NCI-H226 (cell line): ENCODE data around the gene ANO10.
"Not testable (repeated sequence)": the region's sequence is repeated elsewhere in the genome, so short reads cannot be mapped to it uniquely, and the experiment has no call there.

ENCODE experiments used
- DNase-seq: peaks from one replicate; pipeline ENCODE4 v3.0.0-alpha.2; 2015

ANO10 gene

DNA sequence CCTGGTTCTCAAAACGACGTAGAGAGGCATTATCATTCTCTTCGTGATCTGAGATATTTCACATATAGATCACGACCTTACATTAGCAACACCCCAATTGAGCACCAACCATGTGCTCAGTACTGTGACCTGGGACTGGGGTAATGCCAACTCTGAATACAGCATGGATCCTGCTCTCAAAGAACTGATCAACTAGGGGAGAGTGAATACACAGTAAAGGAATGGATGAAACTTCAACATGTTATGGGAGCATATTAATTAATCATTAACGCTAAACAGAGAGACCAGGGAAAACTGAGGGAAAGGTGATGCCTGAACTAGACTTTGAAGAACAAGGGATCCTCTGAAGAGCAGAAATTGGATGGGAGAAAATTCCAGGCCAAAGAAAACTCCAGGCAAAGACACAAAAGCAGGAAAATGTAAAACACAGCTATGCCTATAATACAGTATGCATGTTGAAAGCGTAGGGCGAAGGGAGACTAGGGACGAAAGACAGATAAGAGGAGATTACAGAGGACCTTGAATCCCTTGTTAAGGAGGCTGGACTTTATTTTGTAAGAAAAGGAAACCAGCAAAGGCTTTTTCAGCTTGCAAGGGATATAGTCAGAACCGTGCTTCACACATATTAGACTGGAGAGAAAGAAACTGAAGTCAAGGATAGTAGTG is 105.7 kb downstream of the ANO10 start:
- no peak for DNase-seq

DNA sequence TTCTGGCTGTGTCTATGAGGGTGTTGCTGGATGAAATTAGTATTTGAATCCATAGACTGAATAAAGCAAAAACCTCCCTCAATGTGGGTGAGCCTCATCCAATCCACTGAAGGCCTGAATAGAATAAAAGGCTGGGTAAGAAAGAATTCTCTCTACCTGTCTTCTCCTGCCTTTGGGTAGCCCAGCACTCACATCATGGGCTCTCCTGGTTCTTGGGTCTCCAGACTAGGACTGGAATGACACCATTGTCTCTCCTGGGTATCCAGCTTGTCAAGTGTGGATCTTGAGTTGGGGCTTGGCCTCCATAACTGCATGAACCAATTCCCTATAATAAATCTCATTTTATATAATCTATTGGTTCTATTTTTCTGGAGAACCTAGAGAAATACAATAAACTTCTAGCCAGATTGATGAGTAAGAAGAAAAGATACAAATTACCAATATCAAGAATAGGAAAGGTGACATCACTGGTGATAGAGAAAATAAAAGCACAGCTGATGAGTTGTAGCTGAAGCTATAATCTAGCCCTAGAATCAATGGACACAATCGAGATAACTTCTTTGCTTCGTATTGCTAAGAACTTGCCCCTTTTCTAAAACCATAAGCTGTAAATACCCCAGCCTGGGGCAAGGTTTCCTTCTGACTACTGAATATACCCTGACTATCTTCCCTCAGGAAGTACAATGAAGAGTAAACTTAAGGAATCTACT is 106.4 kb downstream of the ANO10 start:
- no peak for DNase-seq

DNA sequence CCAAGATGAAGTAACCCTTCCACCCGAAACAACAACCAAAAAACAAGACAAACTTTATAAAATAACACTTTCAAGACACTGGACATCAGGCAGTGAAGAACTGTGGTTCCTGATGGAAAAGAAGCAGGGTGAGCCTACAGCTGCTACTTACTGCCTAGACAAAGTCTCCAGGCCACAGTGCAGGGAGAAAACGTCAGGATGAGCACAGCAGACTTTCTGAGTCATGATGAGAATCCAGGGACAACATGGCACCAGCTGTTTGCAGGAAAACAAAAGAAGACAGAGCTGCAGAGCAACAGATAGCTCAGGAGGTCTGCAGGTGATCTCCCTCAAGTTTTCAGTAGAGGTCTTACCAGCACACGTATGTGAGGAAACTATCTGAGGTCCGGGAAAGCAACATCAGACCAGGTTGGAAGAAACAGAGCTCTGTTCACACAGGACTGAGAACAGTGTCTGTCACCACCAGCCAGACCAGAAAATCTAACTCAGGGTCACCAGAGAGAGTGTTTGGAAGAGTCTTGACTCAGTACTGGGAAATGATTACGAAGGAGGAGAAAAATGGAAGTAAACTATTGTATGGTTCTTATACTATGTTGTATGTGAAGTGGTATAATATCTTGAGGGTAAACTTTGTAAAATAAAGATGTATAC is 108.9 kb downstream of the ANO10 start:
- no peak for DNase-seq

- no peak for DNase-seq
Observed at GRCh38 chr3:43506644-43507043, 115.2 kb downstream of the ANO10 start.

DNA sequence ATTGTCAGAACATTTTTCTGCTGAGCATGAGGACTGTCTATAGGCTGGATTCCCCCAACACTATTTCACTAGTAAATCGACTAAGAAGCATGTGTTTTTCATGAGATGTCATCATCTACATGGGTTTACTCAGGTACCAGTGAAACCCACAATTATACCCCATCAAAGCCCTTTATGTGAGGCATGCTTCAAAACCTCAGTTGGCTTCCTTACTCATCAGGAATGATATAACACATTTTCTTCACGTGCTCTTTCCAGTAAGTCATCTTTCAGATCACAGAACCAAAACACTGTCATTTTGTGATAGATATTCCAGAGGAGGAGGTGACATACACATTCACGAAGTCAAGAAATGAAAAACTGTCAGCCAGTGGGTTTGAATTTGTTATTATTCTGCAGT is 116.5 kb downstream of the ANO10 start:
- no peak for DNase-seq

GRCh38 chr3:43503067-43503728 is 118.6 kb downstream of the ANO10 start:
- no peak for DNase-seq

DNA sequence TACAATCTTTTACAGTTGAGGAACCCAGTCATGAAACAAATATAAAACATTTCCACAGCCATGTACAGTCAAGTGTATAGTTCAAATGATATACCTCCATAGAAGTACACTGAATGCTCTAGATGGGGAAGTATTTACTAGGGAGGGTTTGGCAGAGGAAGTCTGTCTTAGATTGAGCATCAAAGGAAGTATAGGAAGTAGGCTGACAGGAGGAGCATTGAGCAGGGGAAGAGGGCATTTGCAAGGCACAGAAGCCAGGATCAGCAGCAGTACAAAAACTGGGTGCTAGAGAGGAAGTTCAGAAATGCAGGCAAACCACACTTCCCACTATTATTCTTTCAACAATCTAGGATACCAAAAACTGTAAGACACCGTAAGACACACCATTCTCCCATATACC is 122.6 kb downstream of the ANO10 start:
- DNase-seq = no peak

- DNase-seq = no peak
Observed at GRCh38 chr3:43497905-43498365, 123.9 kb downstream of the ANO10 start.

DNA sequence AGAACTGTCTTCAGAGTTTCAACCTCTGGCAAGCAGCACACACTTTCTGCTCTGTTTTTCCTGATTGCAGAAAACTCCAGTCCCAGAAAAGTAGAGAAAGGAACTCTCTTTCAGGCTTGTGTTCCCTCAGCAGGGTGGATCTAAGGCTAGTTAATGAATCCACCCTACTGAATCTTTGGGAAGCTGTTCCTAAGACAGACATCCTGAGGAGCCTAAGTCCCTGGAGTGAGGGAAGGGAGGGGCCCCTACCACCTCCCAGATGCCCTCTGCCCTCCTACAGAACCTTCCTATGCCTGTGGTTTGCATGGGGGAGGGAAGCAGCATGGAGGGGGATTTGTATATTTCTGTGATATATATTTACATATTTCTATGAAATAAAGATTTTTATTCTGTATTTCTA is 124.4 kb downstream of the ANO10 start:
- DNase-seq = no peak

DNA sequence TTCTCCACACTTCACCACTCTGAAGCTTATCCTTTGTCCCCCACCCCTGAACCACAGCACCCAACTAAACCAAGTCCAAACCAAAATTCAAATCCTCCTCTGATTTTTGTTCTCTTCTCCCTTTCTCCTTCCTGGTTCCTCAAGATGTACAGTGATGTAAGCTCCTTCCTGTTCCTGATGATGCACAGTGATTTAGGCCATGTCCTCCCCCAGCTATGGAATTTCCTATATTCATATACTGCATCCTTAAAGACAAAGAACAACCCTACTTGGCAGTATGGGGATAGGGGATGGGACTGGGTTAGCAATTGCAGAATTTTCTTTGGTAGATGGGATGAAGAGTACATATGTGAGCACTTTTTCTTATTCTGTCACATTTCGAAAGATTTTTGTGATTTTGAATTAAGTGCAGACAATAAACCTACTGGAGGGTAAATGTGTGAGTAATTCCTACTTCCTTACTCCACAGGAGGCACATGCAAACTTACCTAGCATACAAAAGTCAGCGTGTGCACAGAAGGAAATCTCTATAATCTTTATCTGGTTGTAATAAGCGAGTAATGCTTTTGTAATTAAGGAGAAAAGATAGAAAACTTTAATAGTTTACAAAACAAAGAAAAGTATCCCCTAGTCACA is 125.0 kb downstream of the ANO10 start:
- DNase-seq = no peak

- DNase-seq = not testable (repeated sequence)
Observed at GRCh38 chr3:43492932-43493331, 128.9 kb downstream of the ANO10 start.

- not testable (repeated sequence) for DNase-seq
Observed at GRCh38 chr3:43491807-43492206, 130.0 kb downstream of the ANO10 start.

DNA sequence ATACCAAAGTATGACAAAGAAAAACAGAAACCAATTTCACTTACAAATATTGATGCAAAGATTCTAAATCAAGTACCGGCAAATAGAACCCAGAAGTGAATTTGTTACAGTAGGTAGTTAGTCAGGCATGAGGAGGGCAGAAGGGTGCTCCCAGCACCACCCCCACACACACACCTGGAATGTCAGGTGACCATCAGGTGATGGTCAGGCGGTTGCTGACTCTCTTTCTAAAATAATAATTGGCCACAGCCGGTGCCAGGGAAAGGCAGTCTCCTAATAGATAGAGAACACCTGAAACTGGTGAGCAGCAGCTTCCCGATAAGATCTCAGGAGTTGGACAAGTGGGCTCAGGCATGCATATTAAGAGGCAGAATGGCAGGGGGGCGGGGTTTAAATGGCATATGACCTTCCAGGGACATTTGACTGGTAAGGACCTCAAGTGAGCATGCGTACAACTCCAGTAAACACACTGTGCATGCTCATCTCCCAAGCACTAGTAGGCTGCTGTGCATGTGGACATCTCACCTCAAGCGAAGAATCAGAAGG is 131.1 kb downstream of the ANO10 start:
- DNase-seq = no peak

GRCh38 chr3:43489930-43490329 is 131.9 kb downstream of the ANO10 start:
- DNase-seq = no peak

DNA sequence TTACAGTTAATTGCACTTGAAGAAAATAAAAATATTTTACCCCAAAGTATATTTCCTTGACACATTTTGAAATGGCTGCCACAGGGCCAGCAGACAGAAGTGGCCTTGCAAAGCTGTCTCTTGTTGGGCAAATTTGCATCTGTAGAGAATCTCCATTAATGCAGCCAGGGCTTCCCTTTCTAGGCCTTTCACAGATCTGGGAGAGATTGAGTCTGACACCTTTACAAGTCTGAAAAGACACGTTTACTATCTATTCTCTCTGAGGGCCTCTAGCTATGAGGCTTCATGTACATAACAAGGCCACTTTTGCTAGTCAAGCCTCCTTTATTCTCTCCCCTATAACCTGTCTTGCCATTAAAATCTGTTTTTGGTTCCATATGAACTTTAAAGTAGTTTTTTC is 135.9 kb downstream of the ANO10 start:
- DNase-seq = no peak

DNA sequence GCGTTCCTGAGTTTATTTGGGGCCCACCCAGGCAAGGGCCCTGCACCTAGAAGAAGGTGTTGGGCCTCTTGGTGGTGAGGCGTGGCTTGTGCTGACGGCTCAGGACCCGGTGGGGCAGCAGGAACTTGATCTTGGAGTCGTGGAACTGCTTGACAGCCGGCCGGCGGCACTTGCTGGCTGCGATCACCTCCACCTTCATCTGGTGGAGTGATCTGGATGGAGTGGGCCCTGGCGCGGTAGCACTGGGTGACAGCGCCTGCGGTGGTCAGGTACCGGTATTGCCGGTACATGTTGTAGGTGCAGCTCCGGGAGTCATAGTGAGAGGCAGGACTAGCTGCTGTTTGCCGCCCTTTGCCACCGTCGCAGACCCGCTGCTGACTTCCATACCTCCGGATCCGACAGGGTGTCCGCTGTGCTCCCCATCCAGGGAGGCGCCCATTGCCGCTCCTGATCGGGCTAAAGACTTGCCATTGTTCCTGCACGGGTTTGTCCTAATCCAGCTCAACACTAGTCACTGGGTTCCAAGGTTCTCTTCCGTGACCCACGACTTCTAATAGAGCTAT is 136.8 kb downstream of the ANO10 start:
- DNase-seq = no peak

DNA sequence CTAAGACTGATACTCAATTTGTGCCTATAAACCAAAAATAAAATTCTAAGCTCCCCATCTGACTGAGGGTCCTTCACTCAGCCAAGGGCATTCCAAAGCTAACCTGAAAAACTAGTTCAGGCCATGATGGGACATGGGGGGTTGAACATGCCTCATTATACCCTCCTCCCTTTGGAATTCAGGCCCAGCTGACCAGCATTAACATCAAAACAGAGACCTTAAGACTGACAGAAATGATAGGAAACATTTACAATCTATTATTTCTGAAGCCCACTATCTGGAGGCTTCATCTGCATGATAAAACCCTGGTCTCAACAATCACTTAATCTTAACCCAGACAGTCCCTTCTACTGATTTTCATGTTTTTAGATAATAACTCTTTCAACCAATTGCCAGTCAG is 140.4 kb downstream of the ANO10 start:
- DNase-seq = no peak

DNA sequence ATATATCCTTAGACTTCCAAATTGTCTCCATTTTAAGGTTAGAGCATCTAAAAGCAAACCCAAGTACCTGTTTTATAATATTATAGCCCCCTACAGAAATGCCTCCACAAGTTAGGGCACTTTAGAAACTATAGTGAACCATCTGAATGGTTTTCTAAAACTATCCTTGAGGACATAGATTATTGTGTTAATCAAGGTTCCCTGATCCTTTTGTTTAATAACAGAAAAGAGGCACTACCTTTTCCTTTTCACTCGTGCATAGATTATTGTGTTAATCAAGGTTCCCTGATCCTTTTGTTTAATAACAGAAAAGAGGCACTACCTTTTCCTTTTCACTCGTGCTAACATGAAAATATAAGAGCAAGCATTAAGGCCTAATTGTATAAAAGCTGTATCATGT is 143.0 kb downstream of the ANO10 start:
- DNase-seq = not testable (repeated sequence)

DNA sequence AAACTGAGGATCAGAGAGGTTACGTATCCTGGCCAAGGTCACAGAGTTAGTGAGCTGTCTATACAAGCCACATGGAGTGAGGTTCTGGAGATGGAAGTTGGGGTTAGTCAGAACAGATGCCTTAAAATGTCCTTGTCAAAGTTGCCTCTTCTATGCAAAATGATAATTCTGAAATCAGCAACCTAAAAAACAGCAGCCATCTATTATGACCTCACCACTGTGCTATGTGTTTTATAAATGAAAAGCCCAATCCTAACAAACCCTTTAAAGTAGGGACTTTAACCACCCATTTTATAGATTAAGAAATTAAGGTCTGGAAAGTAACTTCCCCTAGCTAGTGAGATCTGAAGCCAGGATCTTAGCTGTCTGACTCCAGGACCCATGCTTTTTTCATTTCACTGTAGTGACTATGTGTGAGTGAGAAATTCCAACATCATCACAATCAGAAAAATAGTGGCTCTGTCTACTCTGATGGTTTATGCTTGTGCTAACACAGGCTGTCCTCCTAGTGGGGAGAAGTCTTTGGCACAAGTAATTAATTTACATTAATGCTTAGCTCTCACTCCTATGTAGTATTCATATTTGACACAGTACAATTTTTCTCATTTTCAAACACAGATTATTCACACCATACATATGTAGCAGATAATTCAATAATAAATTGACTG is 143.6 kb downstream of the ANO10 start:
- DNase-seq = no peak

GRCh38 chr3:43477600-43477999 is 144.2 kb downstream of the ANO10 start:
- no peak for DNase-seq

GRCh38 chr3:43473737-43474136 is 148.1 kb downstream of the ANO10 start:
- DNase-seq = no peak

- no peak for DNase-seq
Observed at GRCh38 chr3:43473244-43473643, 148.6 kb downstream of the ANO10 start.
